SU-DHL-6 (cell line): ENCODE results near the gene ZNF518A.

Experiments used
- H2AFZ ChIP-seq: fragments of 200-600 bp; sonication (generic); 2 replicates; pipeline ENCODE4 v1.6.1; 2014; ENCODE audit warnings: low read depth, mild to moderate bottlenecking, moderate library complexity, mixed read lengths, antibody characterized with exemption, low read length; ENCODE audit not compliant: severe bottlenecking
- H3F3A ChIP-seq: fragments of 200-600 bp; shearing (Covaris generic); 2 replicates; pipeline ENCODE4 v1.6.0; 2016; ENCODE audit warnings: antibody characterized with exemption, mild to moderate bottlenecking; ENCODE audit not compliant: insufficient read depth
- H3K27ac ChIP-seq: fragments of 200-600 bp; sonication (generic); 2 replicates; pipeline ENCODE4 v1.5.1; 2016; ENCODE audit warnings: low read depth, mild to moderate bottlenecking, low read length, moderate library complexity, mixed read lengths
- H3K27me3 ChIP-seq: fragments of 200-600 bp; sonication (generic), shearing (Covaris generic); 2 replicates; pipeline ENCODE4 v1.6.0; 2014; ENCODE audit warnings: mild to moderate bottlenecking, low read length
- H3K36me3 ChIP-seq: fragments of 200-600 bp; sonication (generic); 2 replicates; pipeline ENCODE4 v1.6.1; 2014; ENCODE audit warnings: mild to moderate bottlenecking, low read length, mixed read lengths
- H3K4me2 ChIP-seq: fragments of 300-600, 200-600 bp; shearing (Covaris generic), sonication (generic); 2 replicates; pipeline ENCODE4 v1.6.0; 2014; ENCODE audit warnings: low read length, low read depth, mild to moderate bottlenecking; ENCODE audit not compliant: poor library complexity, severe bottlenecking
- H3K4me3 ChIP-seq: fragments of 200-600 bp; sonication (generic); 2 replicates; pipeline ENCODE4 v1.5.1; 2014; ENCODE audit warnings: antibody characterized with exemption, low read length, mild to moderate bottlenecking, mixed read lengths; ENCODE audit not compliant: insufficient read depth, poor library complexity, severe bottlenecking
- H3K79me2 ChIP-seq: fragments of 200-600 bp; sonication (generic); 2 replicates; pipeline ENCODE4 v1.6.1; 2014; ENCODE audit warnings: mild to moderate bottlenecking, low read length, moderate library complexity; ENCODE audit not compliant: insufficient read depth
- H3K9ac ChIP-seq: fragments of 200-600 bp; sonication (generic); 2 replicates; pipeline ENCODE4 v1.7.0; 2014; ENCODE audit warnings: mild to moderate bottlenecking, low read length
- H3K9me2 ChIP-seq: fragments of 200-600 bp; sonication (generic); replicated peaks from 2 replicates; pipeline ENCODE4 v1.6.1; 2014; ENCODE audit warnings: low read length; ENCODE audit not compliant: insufficient read depth
- H3K9me3 ChIP-seq: fragments of 200-600 bp; sonication (generic); 2 replicates; pipeline ENCODE4 v1.6.1; 2014; ENCODE audit warnings: low read length, mixed read lengths; ENCODE audit not compliant: insufficient read depth
- H4K20me1 ChIP-seq: fragments of 200-600 bp; sonication (generic); 2 replicates; pipeline ENCODE4 v1.6.1; 2014; ENCODE audit warnings: low read depth, mild to moderate bottlenecking, antibody characterized with exemption, low read length, moderate library complexity, mixed read lengths
- EZH2phosphoT487 ChIP-seq: fragments of 200-600 bp; sonication (generic), shearing (Covaris generic); conservative IDR thresholded peaks from 2 replicates; pipeline ENCODE4 v1.6.1; 2018; ENCODE audit warnings: mild to moderate bottlenecking, antibody characterized with exemption, low read length, moderate library complexity, mixed read lengths
- TF ChIP-seq, protein P1 (sequence below): fragments of 200-600 bp; sonication (generic); IDR thresholded peaks from one replicate; pipeline ENCODE4 v1.5.1; 2017; ENCODE audit warnings: antibody characterized with exemption, mild to moderate bottlenecking, low read length, moderate library complexity; ENCODE audit not compliant: insufficient read depth, poor library complexity, severe bottlenecking

Gene ZNF518A

DNA sequence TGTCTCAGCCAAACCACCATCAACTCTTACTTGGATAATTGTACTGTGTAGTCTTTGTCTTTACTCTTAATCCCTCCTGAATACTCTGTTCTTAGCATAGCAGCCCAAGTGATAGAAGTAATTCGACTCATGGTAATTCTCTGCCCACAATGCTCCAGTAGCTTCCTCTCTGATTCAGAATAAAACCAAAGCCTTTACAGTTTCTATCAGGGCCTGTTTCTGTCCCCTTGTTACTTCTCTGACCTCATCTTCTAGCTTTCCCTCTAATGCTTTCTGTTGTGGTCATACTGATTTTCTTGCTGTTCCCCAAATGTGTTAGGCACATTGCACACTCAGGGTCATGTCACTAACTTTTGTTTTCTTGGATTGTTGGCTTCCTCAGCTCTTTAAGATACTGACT is 8.0 kb downstream of the ZNF518A start:
- Histone ChIP-seq H4K20me1 (no peaks in the 10 kb centered on the region), H3K9me2 (no peaks in the 10 kb centered on the region), H3K9me3 (no peaks in the 10 kb centered on the region), H3K9ac (no peak overlapping the region), H3K36me3 (no peaks in the 10 kb centered on the region), H2AFZ (no peak overlapping the region), H3K79me2 (no peaks in the 10 kb centered on the region), H3K4me3 (no peak overlapping the region), H3K27ac (no peak overlapping the region), H3F3A (no peaks in the 10 kb centered on the region), H3K27me3 (no peaks in the 10 kb centered on the region), H3K4me2 (no peak overlapping the region)
- TF ChIP-seq, protein P1, sequence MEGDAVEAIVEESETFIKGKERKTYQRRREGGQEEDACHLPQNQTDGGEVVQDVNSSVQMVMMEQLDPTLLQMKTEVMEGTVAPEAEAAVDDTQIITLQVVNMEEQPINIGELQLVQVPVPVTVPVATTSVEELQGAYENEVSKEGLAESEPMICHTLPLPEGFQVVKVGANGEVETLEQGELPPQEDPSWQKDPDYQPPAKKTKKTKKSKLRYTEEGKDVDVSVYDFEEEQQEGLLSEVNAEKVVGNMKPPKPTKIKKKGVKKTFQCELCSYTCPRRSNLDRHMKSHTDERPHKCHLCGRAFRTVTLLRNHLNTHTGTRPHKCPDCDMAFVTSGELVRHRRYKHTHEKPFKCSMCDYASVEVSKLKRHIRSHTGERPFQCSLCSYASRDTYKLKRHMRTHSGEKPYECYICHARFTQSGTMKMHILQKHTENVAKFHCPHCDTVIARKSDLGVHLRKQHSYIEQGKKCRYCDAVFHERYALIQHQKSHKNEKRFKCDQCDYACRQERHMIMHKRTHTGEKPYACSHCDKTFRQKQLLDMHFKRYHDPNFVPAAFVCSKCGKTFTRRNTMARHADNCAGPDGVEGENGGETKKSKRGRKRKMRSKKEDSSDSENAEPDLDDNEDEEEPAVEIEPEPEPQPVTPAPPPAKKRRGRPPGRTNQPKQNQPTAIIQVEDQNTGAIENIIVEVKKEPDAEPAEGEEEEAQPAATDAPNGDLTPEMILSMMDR: no peak
- TF ChIP-seq EZH2phosphoT487: no peak

DNA sequence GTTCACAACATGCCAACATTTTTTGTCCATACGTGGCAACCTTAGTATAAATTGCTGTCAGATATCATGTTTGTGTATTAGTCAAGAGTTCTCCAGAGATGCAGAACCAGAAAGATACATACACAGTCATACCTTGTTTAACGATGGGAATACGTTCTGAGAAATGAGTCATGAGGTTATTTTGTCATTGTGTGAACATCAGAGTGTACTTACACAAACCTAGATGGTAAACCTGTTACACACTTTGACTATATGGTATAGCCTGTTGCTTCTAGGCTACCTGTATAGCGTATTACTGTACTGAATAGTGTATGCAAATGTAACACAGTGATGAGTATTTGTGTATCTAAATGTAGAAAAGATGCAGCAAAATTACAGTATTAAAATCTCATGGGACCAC is 22.3 kb downstream of the ZNF518A start:
- H2AFZ ChIP-seq: no peak overlapping the region
- H3K9ac ChIP-seq: no peak overlapping the region
- no peak overlapping the region for H3K27ac ChIP-seq
- no peaks in the 10 kb centered on the region for H4K20me1 ChIP-seq
- TF ChIP-seq, protein P1: no peak
- no peak for TF ChIP-seq EZH2phosphoT487
- H3F3A ChIP-seq: no peaks in the 10 kb centered on the region
- H3K4me3 ChIP-seq: no peak overlapping the region
- no peak overlapping the region for H3K4me2 ChIP-seq
- H3K9me2 ChIP-seq: no peaks in the 10 kb centered on the region
- H3K36me3 ChIP-seq: no peaks in the 10 kb centered on the region
- no peaks in the 10 kb centered on the region for H3K27me3 ChIP-seq
- H3K9me3 ChIP-seq: no peaks in the 10 kb centered on the region
- no peaks in the 10 kb centered on the region for H3K79me2 ChIP-seq

DNA sequence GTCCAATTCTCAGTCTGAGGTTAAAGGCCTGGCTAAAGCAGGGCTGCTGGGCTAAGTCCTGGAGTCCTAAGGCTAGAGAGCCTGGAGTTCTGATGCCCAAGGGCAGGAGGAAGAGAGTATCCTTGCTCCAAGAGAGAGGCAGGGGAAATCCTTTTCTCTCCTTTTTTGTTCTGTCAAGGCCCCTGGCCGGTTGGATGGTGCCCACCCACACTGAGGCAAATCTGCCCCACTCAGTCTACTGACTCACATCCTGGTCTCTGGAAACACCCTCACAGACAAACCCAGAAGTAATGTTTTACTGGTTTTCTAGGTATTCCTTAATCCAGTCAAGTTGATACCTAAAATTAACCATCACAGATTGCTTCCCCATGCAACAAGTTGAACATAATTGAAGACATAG is 23.0 kb downstream of the ZNF518A start:
- Histone ChIP-seq H4K20me1 (no peaks in the 10 kb centered on the region), H3K9me3 (no peaks in the 10 kb centered on the region), H3K79me2 (no peaks in the 10 kb centered on the region), H2AFZ (no peak overlapping the region), H3K4me3 (no peak overlapping the region), H3K27ac (no peak overlapping the region), H3K9me2 (no peaks in the 10 kb centered on the region), H3K9ac (no peak overlapping the region), H3K4me2 (no peak overlapping the region), H3K27me3 (no peaks in the 10 kb centered on the region), H3F3A (no peaks in the 10 kb centered on the region), H3K36me3 (no peaks in the 10 kb centered on the region)
- TF ChIP-seq EZH2phosphoT487: no peak
- TF ChIP-seq, protein P1: no peak
